Measurements from ENCODE around the gene NUP153. TPM values are rescaled to one million over a fixed set of nuclear protein-coding genes. Genes with fewer than 3 reads are reported as not detected.

Gene NUP153
- total and polyA plus RNA-seq, 2 of the 8 experiments (the other 6 are each of a cell fraction or from before 2014, with no cell fraction given), result 47.0 to 84.8 TPM

GRCh38 chr6:17648745-17649144, 58.0 kb downstream of the NUP153 start:
- Histone ChIP-seq H2AFZ (ENCODE audit: low read length) (no peak overlapping the region), H4K5ac (ENCODE audit: insufficient read length, low read depth, low read length) (no peak overlapping the region), H3K79me2 (ENCODE audit: control insufficient read depth in 1 of 2, insufficient read depth in 2 of 2, low read length in 2 of 2) (peaks cover 0 to 8% of the 10 kb centered on the region in 2 experiments; a peak in 2 of 4 replicates), H3K4me1 (replicated peaks in 1 of 4; ENCODE audit: control insufficient read depth in 3 of 4, insufficient read depth in 4 of 4, low read length in 3 of 4) (no peaks in the 10 kb centered on the region), H3K4ac (replicated peaks; ENCODE audit: insufficient read length, low read depth, low read length) (no peak overlapping the region), H3K23me2 (ENCODE audit: low read depth, low read length) (no peaks in the 10 kb centered on the region), H2BK20ac (ENCODE audit: low read length) (no peak overlapping the region), H2AK5ac (ENCODE audit: low read depth, low read length) (no peak overlapping the region), H3K56ac (replicated peaks; ENCODE audit: insufficient read length, low read depth, low read length) (no peak overlapping the region), H3K14ac (ENCODE audit: insufficient read length) (no peak overlapping the region), H3K4me3 (ENCODE audit: extremely low read depth in 1 of 4, insufficient read depth in 2 of 4, low read depth in 3 of 4, low read length in 4 of 4) (no peak overlapping the region), H2BK120ac (replicated peaks; ENCODE audit: low read depth, low read length) (no peak overlapping the region), H3K9ac (replicated peaks in 1 of 4; ENCODE audit: extremely low read depth in 1 of 4, low read depth in 3 of 4, low read length in 3 of 4) (no peak overlapping the region), H4K8ac (ENCODE audit: extremely low read depth, insufficient read depth, low read length) (no peak overlapping the region), H3K36me3 (ENCODE audit: control insufficient read depth in 2 of 4, insufficient read depth in 4 of 4, low read length in 3 of 4) (peaks cover 8 to 76% (median 42%) of the 10 kb centered on the region in 4 experiments; a peak in 7 of 8 replicates), H3K79me1 (ENCODE audit: low read depth, low read length) (no peaks in the 10 kb centered on the region; the same call in 1 of the 2 replicates), H3K18ac (ENCODE audit: extremely low read depth, low read length) (no peak overlapping the region), H2BK15ac (ENCODE audit: low read length) (no peak overlapping the region), H2BK12ac (ENCODE audit: low read depth, low read length) (no peak overlapping the region), H2BK5ac (ENCODE audit: low read depth, low read length) (no peak overlapping the region), H3K23ac (ENCODE audit: insufficient read length) (no peak overlapping the region), H3K27ac (ENCODE audit: low read depth, low read length) (no peak overlapping the region), H4K91ac (replicated peaks; ENCODE audit: insufficient read length, low read length) (no peak overlapping the region), H3K9me3 (ENCODE audit: insufficient read depth in 2 of 2, low read depth in 1 of 2, low read length in 1 of 2) (no peaks in the 10 kb centered on the region), H3K27me3 (replicated peaks in 1 of 4; ENCODE audit: control insufficient read depth in 3 of 4, extremely low read depth in 1 of 4, insufficient read depth in 3 of 4, low read length in 3 of 4) (no peaks in the 10 kb centered on the region), H4K20me1 (replicated peaks in 1 of 2; ENCODE audit: control insufficient read depth in 1 of 2, insufficient read depth in 2 of 2, low read length in 2 of 2) (peaks cover 2% of the 10 kb centered on the region in 2 experiments), H3K4me2 (ENCODE audit: insufficient read depth in 1 of 2, low read depth in 2 of 2, low read length in 2 of 2) (no peak overlapping the region)
- no peak for TF ChIP-seq CTCF (IDR thresholded peaks at IDR 0.05; ENCODE audit: control extremely low read depth in 1 of 3, insufficient read depth in 1 of 3, low read depth in 1 of 3, low read length in 3 of 3)
- TF ChIP-seq POU5F1 (IDR thresholded peaks at IDR 0.05; ENCODE audit: low read depth, low read length), result no peak
- TF ChIP-seq NRF1 (IDR thresholded peaks at IDR 0.05; ENCODE audit: low read depth, low read length), result no peak
- TF ChIP-seq CBX8 (IDR thresholded peaks at IDR 0.05; ENCODE audit: borderline replicate concordance, low read depth, low read length), result no peak
- no peak for TF ChIP-seq BCL11A (IDR thresholded peaks at IDR 0.05; ENCODE audit: low read depth in 2 of 2, low read length in 2 of 2)
- no peak for TF ChIP-seq CEBPB (IDR thresholded peaks at IDR 0.05; ENCODE audit: low read depth, low read length)
- no peak for TF ChIP-seq TAF1 (IDR thresholded peaks at IDR 0.05; ENCODE audit: low read depth, low read length)
- ChIA-PET CTCF (ENCODE audit: partially characterized antibody) (interaction anchor here (0.6 kb wide), 1 partner anchor 615 kb away, joined by 3 read pairs; no protein-coding TSS in a partner anchor), POLR2A (ENCODE audit: partially characterized antibody) (no interaction called here)
- 94% methylated on average over 3 of the region's 3 CpGs; no CpG with 5 or more reads in 1 of the 2 experiments for WGBS, 2 experiments (ENCODE audit: extremely low coverage in 1 of 2, insufficient coverage in 1 of 2, insufficient read length in 1 of 2, insufficient replicate concordance in 2 of 2, low coverage in 1 of 2, low lambda C conversion rate in 2 of 2, missing lambda C conversion rate in 1 of 2)
- FAIRE-seq (no peak), DNase-seq (ENCODE audit: low read depth in 1 of 2, low spot score in 2 of 2) (no peak)
